ENCODE measurements around the gene C10orf71.

DNA sequence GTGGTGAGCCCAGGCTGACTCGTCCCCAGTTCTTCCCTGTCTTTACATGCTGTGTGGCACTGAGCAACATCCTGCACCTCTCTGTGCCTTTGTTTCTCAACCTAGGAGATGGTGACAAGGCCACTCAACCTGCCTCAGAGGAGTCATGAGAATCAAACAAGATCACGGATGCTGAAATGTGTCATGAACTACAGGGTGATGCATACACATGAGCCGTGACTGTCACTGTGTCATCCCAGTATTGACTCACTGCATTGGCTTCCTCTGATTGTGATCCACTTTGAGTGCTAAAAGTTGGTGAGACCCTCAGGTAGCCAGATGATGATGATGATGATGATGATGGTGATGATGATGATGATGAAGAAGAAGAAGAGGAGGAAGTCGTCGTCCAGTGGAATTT is 11.5 kb downstream of the C10orf71 start:
- no peak for TF ChIP-seq CTCF (IDR thresholded peaks at IDR 0.05)
- no peak for TF ChIP-seq POLR2A (IDR thresholded peaks at IDR 0.05)
- no peak for TF ChIP-seq POLR2AphosphoS5 (IDR thresholded peaks at IDR 0.05)
